ENCODE measurements around the gene RASSF5. TPM values are rescaled to one million over a fixed set of nuclear protein-coding genes. Genes with fewer than 3 reads are reported as not detected.

Gene RASSF5
- total and polyA plus RNA-seq, 9 of the 15 experiments (the other 6 are each of a cell fraction or from before 2014, with no cell fraction given), result 6.1 to 41.0 (median 25.2) TPM

DNA sequence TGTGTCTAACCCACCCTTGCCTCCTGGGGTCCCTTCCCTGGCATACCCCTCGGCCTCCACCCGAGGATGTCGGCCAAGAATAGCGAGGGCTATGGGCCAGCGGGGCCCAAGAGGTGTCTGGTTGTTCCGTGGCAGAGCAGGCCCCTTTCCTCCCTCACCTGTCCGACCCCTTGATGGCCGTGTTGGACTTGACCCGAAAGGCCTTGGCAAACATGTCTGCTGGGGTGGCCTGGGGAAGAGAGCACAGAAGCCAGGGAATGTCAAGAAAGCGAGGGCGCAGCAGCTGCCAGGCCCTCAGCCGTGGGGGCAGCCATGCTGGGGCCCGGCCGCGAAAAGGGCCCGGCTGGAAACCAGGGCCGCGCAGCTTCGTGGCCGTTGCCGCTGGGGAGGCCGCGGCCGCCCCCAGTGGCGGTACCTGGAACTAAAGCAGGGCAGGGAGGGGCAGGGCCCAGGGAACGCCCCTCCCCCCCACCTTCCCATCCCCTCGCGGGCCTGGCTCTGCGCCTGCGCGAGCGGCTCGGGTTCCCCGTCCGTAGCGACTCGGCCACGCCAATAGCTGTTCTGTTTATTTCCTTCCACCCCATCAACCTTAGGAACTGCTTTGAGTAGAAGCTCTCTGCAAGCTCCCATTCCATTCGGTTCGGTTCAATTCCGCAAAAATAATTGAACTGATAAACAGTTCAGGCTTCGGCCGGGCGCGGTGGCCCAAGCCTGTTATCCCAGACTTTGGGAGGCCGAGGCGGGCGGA lies 105.0 kb downstream of the RASSF5 start, which contains the start of gene EIF2D (continued):
- TF ChIP-seq SMARCC2 (IDR thresholded peaks at IDR 0.05; ENCODE audit: low read depth), result 0 out of 2 replicates have a peak, but pooled peaks have one; percentile 24
- TF ChIP-seq, protein P1, sequence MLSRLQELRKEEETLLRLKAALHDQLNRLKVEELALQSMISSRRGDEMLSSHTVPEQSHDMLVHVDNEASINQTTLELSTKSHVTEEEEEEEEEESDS (CRISPR knock-in tag; IDR thresholded peaks at IDR 0.05), result no peak
- no peak for TF ChIP-seq ZSCAN32 (CRISPR knock-in tag; IDR thresholded peaks at IDR 0.05)
- 0 out of 2 replicates have a peak, but pooled peaks have one; percentile 17 for TF ChIP-seq RHOXF2B (CRISPR knock-in tag; conservative IDR thresholded peaks at IDR 0.05)
- TF ChIP-seq HNRNPL (IDR thresholded peaks at IDR 0.05; ENCODE audit: low read depth, low read length), result peak; percentile 92; the same call in 1 of the 2 replicates
- peak; percentile 64 for TF ChIP-seq TCF7L2 (IDR thresholded peaks at IDR 0.05; ENCODE audit: low read depth, low read length)
- peak; percentile 87 for TF ChIP-seq FUS (optimal IDR thresholded peaks at IDR 0.05; ENCODE audit: low read depth, low read length)
- TF ChIP-seq, protein P2, sequence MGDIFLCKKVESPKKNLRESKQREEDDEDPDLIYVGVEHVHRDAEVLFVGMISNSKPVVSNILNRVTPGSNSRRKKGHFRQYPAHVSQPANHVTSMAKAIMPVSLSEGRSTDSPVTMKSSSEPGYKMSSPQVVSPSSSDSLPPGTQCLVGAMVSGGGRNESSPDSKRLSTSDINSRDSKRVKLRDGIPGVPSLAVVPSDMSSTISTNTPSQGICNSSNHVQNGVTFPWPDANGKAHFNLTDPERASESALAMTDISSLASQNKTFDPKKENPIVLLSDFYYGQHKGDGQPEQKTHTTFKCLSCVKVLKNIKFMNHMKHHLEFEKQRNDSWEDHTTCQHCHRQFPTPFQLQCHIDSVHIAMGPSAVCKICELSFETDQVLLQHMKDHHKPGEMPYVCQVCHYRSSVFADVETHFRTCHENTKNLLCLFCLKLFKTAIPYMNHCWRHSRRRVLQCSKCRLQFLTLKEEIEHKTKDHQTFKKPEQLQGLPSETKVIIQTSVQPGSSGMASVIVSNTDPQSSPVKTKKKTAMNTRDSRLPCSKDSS (IDR thresholded peaks at IDR 0.05; ENCODE audit: low read depth, partially characterized antibody), result no peak
- TF ChIP-seq SMARCB1 (IDR thresholded peaks at IDR 0.05; ENCODE audit: insufficient read length, low read depth), result no peak
- TF ChIP-seq, protein P3, sequence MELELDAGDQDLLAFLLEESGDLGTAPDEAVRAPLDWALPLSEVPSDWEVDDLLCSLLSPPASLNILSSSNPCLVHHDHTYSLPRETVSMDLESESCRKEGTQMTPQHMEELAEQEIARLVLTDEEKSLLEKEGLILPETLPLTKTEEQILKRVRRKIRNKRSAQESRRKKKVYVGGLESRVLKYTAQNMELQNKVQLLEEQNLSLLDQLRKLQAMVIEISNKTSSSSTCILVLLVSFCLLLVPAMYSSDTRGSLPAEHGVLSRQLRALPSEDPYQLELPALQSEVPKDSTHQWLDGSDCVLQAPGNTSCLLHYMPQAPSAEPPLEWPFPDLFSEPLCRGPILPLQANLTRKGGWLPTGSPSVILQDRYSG (tag; conservative IDR thresholded peaks at IDR 0.05; ENCODE audit: low read depth), result peak; percentile 73; the same call in 1 of the 2 replicates
- TF ChIP-seq, protein P4, sequence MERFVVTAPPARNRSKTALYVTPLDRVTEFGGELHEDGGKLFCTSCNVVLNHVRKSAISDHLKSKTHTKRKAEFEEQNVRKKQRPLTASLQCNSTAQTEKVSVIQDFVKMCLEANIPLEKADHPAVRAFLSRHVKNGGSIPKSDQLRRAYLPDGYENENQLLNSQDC (CRISPR knock-in tag; IDR thresholded peaks at IDR 0.05), result peak; percentile 95
- peak; percentile 78 for TF ChIP-seq KLF1 (tag; IDR thresholded peaks at IDR 0.05)
- TF ChIP-seq ZNF444 (CRISPR knock-in tag; IDR thresholded peaks at IDR 0.05), result peak; percentile 87
- TF ChIP-seq NR2C2 (CRISPR knock-in tag; IDR thresholded peaks at IDR 0.05), result peak; percentile 90
- TF ChIP-seq NR2C2 (tag; IDR thresholded peaks at IDR 0.05), result peak; percentile 70
- no peak for TF ChIP-seq MED1 (CRISPR knock-in tag; IDR thresholded peaks at IDR 0.05; ENCODE audit: borderline replicate concordance)
- no peak for TF ChIP-seq MAFF (IDR thresholded peaks at IDR 0.05; ENCODE audit: low read length)
- TF ChIP-seq ASH1L (IDR thresholded peaks at IDR 0.05; ENCODE audit: borderline replicate concordance, low read depth, partially characterized antibody), result peak; percentile 11
- TF ChIP-seq SRSF3 (IDR thresholded peaks at IDR 0.05; ENCODE audit: insufficient read depth, low read length), result no peak
- TF ChIP-seq HCFC1 (IDR thresholded peaks at IDR 0.05; ENCODE audit: low read depth, low read length), result peak; percentile 95
- peak; percentile 92 for TF ChIP-seq TOE1 (IDR thresholded peaks at IDR 0.05; ENCODE audit: borderline replicate concordance)
- TF ChIP-seq TOE1 (CRISPR knock-in tag; IDR thresholded peaks at IDR 0.05; ENCODE audit: borderline replicate concordance, low read depth), result peak; percentile 91
- no peak for TF ChIP-seq KLF10 (CRISPR knock-in tag; IDR thresholded peaks at IDR 0.05)
- TF ChIP-seq ZSCAN29 (IDR thresholded peaks at IDR 0.05), result no peak; the same call in 1 of the 2 replicates
- TF ChIP-seq, protein P5, sequence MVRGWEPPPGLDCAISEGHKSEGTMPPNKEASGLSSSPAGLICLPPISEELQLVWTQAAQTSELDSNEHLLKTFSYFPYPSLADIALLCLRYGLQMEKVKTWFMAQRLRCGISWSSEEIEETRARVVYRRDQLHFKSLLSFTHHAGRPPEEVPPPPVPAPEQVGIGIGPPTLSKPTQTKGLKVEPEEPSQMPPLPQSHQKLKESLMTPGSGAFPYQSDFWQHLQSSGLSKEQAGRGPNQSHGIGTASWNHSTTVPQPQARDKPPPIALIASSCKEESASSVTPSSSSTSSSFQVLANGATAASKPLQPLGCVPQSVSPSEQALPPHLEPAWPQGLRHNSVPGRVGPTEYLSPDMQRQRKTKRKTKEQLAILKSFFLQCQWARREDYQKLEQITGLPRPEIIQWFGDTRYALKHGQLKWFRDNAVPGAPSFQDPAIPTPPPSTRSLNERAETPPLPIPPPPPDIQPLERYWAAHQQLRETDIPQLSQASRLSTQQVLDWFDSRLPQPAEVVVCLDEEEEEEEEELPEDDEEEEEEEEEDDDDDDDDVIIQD (CRISPR knock-in tag; IDR thresholded peaks at IDR 0.05), result no peak
- peak; percentile 63 for TF ChIP-seq ARID2 (IDR thresholded peaks at IDR 0.05)

Data from K562 (cell line).